ENCODE results near the gene RUVBL2.
A peak's percentile ranks its signal among the peaks of the same experiment; 100 is the strongest.
"Not testable (repeated sequence)": the region's sequence is repeated elsewhere in the genome, so short reads cannot be mapped to it uniquely, and the experiment has no call there.

RUVBL2 gene

GRCh38 chr19:49022116-49022515 lies 28.4 kb downstream of the RUVBL2 start:
- TF ChIP-seq TCF12 (IDR thresholded peaks at IDR 0.05; ENCODE audit: low read depth) = no peak
- no peak for TF ChIP-seq NFIC (IDR thresholded peaks at IDR 0.05)
- no peak for TF ChIP-seq EGR1 (IDR thresholded peaks at IDR 0.05)
- no peak for TF ChIP-seq TEAD4 (IDR thresholded peaks at IDR 0.05)
- TF ChIP-seq FOXM1 (IDR thresholded peaks at IDR 0.05; ENCODE audit: borderline replicate concordance, low read depth) = no peak
- no peak for TF ChIP-seq ZBTB7A (IDR thresholded peaks at IDR 0.05; ENCODE audit: low read depth)
- TF ChIP-seq USF1 (IDR thresholded peaks at IDR 0.05) = no peak
- no peak for TF ChIP-seq CREB1 (IDR thresholded peaks at IDR 0.05; ENCODE audit: low read depth)
- no peak for TF ChIP-seq RAD21 (IDR thresholded peaks at IDR 0.05; ENCODE audit: low read depth)
- TF ChIP-seq CEBPB (IDR thresholded peaks at IDR 0.05) = no peak
- TF ChIP-seq YY1 (IDR thresholded peaks at IDR 0.05; ENCODE audit: low read depth) = no peak
- TF ChIP-seq REST (IDR thresholded peaks at IDR 0.05; ENCODE audit: low read depth) = no peak
- no peak for TF ChIP-seq EP300 (IDR thresholded peaks at IDR 0.05; ENCODE audit: borderline replicate concordance)
- TF ChIP-seq TAF1 (IDR thresholded peaks at IDR 0.05; ENCODE audit: low read depth) = no peak
- TF ChIP-seq MAX (IDR thresholded peaks at IDR 0.05) = no peak

GRCh38 chr19:49024233-49024632 lies 30.5 kb downstream of the RUVBL2 start, which contains the start of gene CGB3:
CGB3 (minus strand) TSS chr19:49024333; CDS start chr19:49023971, 362 bp downstream.
- not testable (repeated sequence) for TF ChIP-seq NFIC (IDR thresholded peaks at IDR 0.05); CREB1 (IDR thresholded peaks at IDR 0.05; ENCODE audit: low read depth); TEAD4 (IDR thresholded peaks at IDR 0.05)

GRCh38 chr19:49031642-49032301 lies 38.1 kb downstream of the RUVBL2 start, which contains the start of gene CGB2:
CGB2 (plus strand) TSS chr19:49031890; CDS start chr19:49032096, 206 bp downstream.
- TF ChIP-seq TEAD4 (IDR thresholded peaks at IDR 0.05) (peak; percentile 65), RAD21 (IDR thresholded peaks at IDR 0.05; ENCODE audit: low read depth) (peak; percentile 33), CREB1 (IDR thresholded peaks at IDR 0.05; ENCODE audit: low read depth) (peak; percentile 44; the same call in 1 of the 2 replicates), MAX (IDR thresholded peaks at IDR 0.05) (peak; percentile 65)

- peak; percentile 42 for TF ChIP-seq RAD21 (IDR thresholded peaks at IDR 0.05; ENCODE audit: low read depth)
These were observed 43.1 kb downstream of the RUVBL2 start, which contains the start of gene CGB1 for GRCh38 chr19:49036815-49037214. CGB1 (minus strand) TSS chr19:49036895; CDS start chr19:49036711, 184 bp downstream.

GRCh38 chr19:49038557-49039276 lies 45.0 kb downstream of the RUVBL2 start:
- TF ChIP-seq EP300 (IDR thresholded peaks at IDR 0.05; ENCODE audit: borderline replicate concordance) (peak; percentile 53; the same call in 1 of the 2 replicates), TCF12 (IDR thresholded peaks at IDR 0.05; ENCODE audit: low read depth) (peak; percentile 22; the same call in 1 of the 2 replicates), TEAD4 (IDR thresholded peaks at IDR 0.05) (0 out of 2 replicates have a peak, but pooled peaks have one; percentile 31), ZBTB7A (IDR thresholded peaks at IDR 0.05; ENCODE audit: low read depth) (peak; percentile 50; the same call in 1 of the 2 replicates)

- TF ChIP-seq USF1 (IDR thresholded peaks at IDR 0.05) = 0 out of 2 replicates have a peak, but pooled peaks have one; percentile 16
These were observed 46.0 kb downstream of the RUVBL2 start for GRCh38 chr19:49039736-49040135.

GRCh38 chr19:49042177-49042576 lies 48.5 kb downstream of the RUVBL2 start:
- TF ChIP-seq YY1 (IDR thresholded peaks at IDR 0.05; ENCODE audit: low read depth) = no peak
- 0 out of 2 replicates have a peak, but pooled peaks have one; percentile 26 for TF ChIP-seq NFIC (IDR thresholded peaks at IDR 0.05)
- TF ChIP-seq ZBTB7A (IDR thresholded peaks at IDR 0.05; ENCODE audit: low read depth) = peak; percentile 56; the same call in 1 of the 2 replicates
- peak; percentile 69 for TF ChIP-seq TCF12 (IDR thresholded peaks at IDR 0.05; ENCODE audit: low read depth)
- peak; percentile 16; the same call in 1 of the 2 replicates for TF ChIP-seq TEAD4 (IDR thresholded peaks at IDR 0.05)
- no peak for TF ChIP-seq CREB1 (IDR thresholded peaks at IDR 0.05; ENCODE audit: low read depth)
- peak; percentile 39; the same call in 1 of the 2 replicates for TF ChIP-seq EP300 (IDR thresholded peaks at IDR 0.05; ENCODE audit: borderline replicate concordance)
- peak; percentile 28; the same call in 1 of the 2 replicates for TF ChIP-seq MAX (IDR thresholded peaks at IDR 0.05)

All from Ishikawa (cell line).